Measurements from ENCODE around the gene GNB1. TPM values are rescaled to one million over a fixed set of nuclear protein-coding genes. Genes with fewer than 3 reads are reported as not detected.

Gene GNB1
- total and polyA plus RNA-seq, 10 of the 15 experiments (the other 5 are each of a cell fraction or from before 2014, with no cell fraction given) = 23.0 to 392 (median 93.9) TPM

DNA sequence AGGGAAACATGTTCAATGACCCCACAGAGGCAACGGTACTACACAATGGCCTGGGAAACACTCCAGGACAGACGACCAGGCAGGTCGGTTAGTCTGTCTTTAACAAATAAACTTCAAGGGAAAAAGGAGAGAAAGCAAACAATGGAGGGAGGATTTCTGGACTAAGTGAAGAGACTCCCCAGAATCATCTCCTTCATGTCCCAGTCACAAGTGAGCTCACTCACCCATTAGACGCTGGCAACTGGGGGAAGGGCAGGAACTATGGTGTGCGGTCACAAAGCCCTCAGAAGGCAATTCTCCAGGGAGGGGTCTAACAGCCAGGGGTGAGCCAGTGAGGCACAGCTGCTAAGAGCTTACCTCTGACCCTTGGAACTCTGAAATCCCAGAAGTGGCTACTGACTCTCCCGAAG lies 57.0 kb downstream of the GNB1 start (continued):
- peak in 1 of 2 experiments; percentile 54; a peak in 2 of 4 replicates for TF ChIP-seq IKZF2 (IDR thresholded peaks at IDR 0.05)
- no peak for TF ChIP-seq TAF1 (IDR thresholded peaks at IDR 0.05; ENCODE audit: borderline replicate concordance, low read depth, low read length)
- peak; percentile 56 for TF ChIP-seq NR2C1 (IDR thresholded peaks at IDR 0.05)
- no peak for TF ChIP-seq FOXM1 (IDR thresholded peaks at IDR 0.05; ENCODE audit: low read depth, low read length)
- no peak for TF ChIP-seq POU2F2 (IDR thresholded peaks at IDR 0.05; ENCODE audit: borderline replicate concordance, low read depth, low read length)
- no peak; the same call in 1 of the 2 replicates for TF ChIP-seq EED (IDR thresholded peaks at IDR 0.05; ENCODE audit: low read depth)
- peak; percentile 22; the same call in 1 of the 2 replicates for TF ChIP-seq ATF7 (IDR thresholded peaks at IDR 0.05; ENCODE audit: low read depth)
- peak; percentile 77; the same call in 1 of the 2 replicates for TF ChIP-seq CBFB (IDR thresholded peaks at IDR 0.05; ENCODE audit: low read depth)
- no peak for TF ChIP-seq RFX5 (IDR thresholded peaks at IDR 0.05; ENCODE audit: low read depth, low read length)
- TF ChIP-seq TARDBP (IDR thresholded peaks at IDR 0.05; ENCODE audit: borderline replicate concordance) = no peak
- TF ChIP-seq RAD51 (IDR thresholded peaks at IDR 0.05) = no peak
- TF ChIP-seq PAX8 (IDR thresholded peaks at IDR 0.05) = no peak
- TF ChIP-seq RELA (IDR thresholded peaks at IDR 0.05; ENCODE audit: borderline replicate concordance, partially characterized antibody) = no peak
- peak; percentile 29; the same call in 1 of the 2 replicates for TF ChIP-seq IKZF1 (conservative IDR thresholded peaks at IDR 0.05)
- TF ChIP-seq RUNX3 (IDR thresholded peaks at IDR 0.05; ENCODE audit: low read length) = peak; percentile 86
- TF ChIP-seq, protein P1, sequence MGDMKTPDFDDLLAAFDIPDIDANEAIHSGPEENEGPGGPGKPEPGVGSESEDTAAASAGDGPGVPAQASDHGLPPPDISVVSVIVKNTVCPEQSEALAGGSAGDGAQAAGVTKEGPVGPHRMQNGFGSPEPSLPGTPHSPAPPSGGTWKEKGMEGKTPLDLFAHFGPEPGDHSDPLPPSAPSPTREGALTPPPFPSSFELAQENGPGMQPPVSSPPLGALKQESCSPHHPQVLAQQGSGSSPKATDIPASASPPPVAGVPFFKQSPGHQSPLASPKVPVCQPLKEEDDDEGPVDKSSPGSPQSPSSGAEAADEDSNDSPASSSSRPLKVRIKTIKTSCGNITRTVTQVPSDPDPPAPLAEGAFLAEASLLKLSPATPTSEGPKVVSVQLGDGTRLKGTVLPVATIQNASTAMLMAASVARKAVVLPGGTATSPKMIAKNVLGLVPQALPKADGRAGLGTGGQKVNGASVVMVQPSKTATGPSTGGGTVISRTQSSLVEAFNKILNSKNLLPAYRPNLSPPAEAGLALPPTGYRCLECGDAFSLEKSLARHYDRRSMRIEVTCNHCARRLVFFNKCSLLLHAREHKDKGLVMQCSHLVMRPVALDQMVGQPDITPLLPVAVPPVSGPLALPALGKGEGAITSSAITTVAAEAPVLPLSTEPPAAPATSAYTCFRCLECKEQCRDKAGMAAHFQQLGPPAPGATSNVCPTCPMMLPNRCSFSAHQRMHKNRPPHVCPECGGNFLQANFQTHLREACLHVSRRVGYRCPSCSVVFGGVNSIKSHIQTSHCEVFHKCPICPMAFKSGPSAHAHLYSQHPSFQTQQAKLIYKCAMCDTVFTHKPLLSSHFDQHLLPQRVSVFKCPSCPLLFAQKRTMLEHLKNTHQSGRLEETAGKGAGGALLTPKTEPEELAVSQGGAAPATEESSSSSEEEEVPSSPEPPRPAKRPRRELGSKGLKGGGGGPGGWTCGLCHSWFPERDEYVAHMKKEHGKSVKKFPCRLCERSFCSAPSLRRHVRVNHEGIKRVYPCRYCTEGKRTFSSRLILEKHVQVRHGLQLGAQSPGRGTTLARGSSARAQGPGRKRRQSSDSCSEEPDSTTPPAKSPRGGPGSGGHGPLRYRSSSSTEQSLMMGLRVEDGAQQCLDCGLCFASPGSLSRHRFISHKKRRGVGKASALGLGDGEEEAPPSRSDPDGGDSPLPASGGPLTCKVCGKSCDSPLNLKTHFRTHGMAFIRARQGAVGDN (IDR thresholded peaks at IDR 0.05) = peak; percentile 42; the same call in 1 of the 2 replicates
- no peak for TF ChIP-seq SMC3 (IDR thresholded peaks at IDR 0.05; ENCODE audit: borderline replicate concordance, low read length)
- peak; percentile 86 for TF ChIP-seq MEF2B (IDR thresholded peaks at IDR 0.05; ENCODE audit: partially characterized antibody, poor library complexity, severe bottlenecking)
- TF ChIP-seq, protein P2, sequence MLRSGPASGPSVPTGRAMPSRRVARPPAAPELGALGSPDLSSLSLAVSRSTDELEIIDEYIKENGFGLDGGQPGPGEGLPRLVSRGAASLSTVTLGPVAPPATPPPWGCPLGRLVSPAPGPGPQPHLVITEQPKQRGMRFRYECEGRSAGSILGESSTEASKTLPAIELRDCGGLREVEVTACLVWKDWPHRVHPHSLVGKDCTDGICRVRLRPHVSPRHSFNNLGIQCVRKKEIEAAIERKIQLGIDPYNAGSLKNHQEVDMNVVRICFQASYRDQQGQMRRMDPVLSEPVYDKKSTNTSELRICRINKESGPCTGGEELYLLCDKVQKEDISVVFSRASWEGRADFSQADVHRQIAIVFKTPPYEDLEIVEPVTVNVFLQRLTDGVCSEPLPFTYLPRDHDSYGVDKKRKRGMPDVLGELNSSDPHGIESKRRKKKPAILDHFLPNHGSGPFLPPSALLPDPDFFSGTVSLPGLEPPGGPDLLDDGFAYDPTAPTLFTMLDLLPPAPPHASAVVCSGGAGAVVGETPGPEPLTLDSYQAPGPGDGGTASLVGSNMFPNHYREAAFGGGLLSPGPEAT (IDR thresholded peaks at IDR 0.05; ENCODE audit: low read depth) = no peak
- no peak for TF ChIP-seq ZNF274 (IDR thresholded peaks at IDR 0.05; ENCODE audit: insufficient read depth, insufficient read length)
- 0 out of 2 replicates have a peak, but pooled peaks have one; percentile 9 for TF ChIP-seq TCF12 (IDR thresholded peaks at IDR 0.05; ENCODE audit: low read depth, low read length)
- TF ChIP-seq RB1 (IDR thresholded peaks at IDR 0.05; ENCODE audit: borderline replicate concordance) = no peak

Data from GM12878 (cell line).